Measurements from ENCODE around the gene ANXA9.
A peak's percentile ranks its signal among the peaks of the same experiment; 100 is the strongest.

Gene ANXA9, protein sequence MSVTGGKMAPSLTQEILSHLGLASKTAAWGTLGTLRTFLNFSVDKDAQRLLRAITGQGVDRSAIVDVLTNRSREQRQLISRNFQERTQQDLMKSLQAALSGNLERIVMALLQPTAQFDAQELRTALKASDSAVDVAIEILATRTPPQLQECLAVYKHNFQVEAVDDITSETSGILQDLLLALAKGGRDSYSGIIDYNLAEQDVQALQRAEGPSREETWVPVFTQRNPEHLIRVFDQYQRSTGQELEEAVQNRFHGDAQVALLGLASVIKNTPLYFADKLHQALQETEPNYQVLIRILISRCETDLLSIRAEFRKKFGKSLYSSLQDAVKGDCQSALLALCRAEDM

DNA sequence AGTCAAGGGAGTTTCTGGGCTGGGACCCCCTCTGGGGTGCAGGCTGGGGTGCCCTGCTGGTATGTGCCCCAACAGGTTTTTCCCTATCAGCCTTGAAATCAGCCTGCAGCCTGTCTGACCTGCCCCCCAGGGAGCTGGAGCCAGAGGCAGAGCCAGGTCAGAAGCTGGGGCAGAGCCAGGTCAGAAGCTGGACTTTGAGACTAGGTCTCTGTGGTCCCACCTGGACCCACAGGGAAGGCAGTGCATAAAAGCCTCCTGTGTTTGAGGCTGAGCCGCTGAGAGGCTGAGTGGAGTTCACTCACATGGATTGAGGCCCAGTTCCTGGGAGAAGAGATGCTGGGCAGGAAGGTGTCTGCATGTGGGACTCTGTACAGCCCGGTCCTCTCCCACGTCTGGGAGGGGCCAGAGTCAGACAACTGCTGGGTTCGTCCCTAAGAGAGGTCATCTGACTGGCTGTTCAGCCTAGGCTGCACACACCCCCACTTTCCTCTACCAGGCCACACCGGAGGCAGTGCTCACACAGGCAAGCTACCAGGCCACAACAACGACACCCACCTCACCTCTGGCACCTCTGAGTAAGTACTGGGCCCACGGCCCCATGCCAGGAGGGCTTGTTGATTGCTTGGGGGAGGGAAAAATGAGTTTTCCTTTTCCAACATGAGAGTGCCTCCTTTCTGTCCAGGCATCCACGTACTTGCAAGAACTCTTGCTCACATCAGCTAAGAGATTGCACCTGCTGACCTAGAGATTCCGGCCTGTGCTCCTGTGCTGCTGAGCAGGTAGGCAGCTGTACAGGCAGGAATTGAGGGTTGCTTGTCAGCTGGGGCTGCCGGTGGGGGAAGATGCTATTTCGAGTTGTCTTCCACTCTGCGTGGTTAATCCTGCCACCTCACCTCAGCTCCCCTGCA, at the start of gene ANXA9:
TSS of gene ANXA9 (plus strand) at position 488 of the 908 bp plus-strand sequence. CDS start 814 bp downstream, outside the sequence.
- peak; percentile 96 for TF ChIP-seq TEAD4 (IDR thresholded peaks at IDR 0.05)
- no peak for TF ChIP-seq RAD21 (IDR thresholded peaks at IDR 0.05; ENCODE audit: low read depth)
- TF ChIP-seq, protein P1, sequence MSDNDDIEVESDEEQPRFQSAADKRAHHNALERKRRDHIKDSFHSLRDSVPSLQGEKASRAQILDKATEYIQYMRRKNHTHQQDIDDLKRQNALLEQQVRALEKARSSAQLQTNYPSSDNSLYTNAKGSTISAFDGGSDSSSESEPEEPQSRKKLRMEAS (IDR thresholded peaks at IDR 0.05): peak; percentile 42; the same call in 1 of the 2 replicates
- TF ChIP-seq FOXM1 (IDR thresholded peaks at IDR 0.05; ENCODE audit: borderline replicate concordance, low read depth): no peak
- 0 out of 2 replicates have a peak, but pooled peaks have one; percentile 12 for TF ChIP-seq CEBPB (IDR thresholded peaks at IDR 0.05)
- TF ChIP-seq EP300 (IDR thresholded peaks at IDR 0.05; ENCODE audit: borderline replicate concordance): peak; percentile 86
- no peak; the same call in 1 of the 2 replicates for TF ChIP-seq EGR1 (IDR thresholded peaks at IDR 0.05)
- peak; percentile 92 for TF ChIP-seq ZBTB7A (IDR thresholded peaks at IDR 0.05; ENCODE audit: low read depth)
- TF ChIP-seq YY1 (IDR thresholded peaks at IDR 0.05; ENCODE audit: low read depth): no peak
- TF ChIP-seq, protein P2, sequence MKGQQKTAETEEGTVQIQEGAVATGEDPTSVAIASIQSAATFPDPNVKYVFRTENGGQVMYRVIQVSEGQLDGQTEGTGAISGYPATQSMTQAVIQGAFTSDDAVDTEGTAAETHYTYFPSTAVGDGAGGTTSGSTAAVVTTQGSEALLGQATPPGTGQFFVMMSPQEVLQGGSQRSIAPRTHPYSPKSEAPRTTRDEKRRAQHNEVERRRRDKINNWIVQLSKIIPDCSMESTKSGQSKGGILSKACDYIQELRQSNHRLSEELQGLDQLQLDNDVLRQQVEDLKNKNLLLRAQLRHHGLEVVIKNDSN (IDR thresholded peaks at IDR 0.05): peak; percentile 61
- TF ChIP-seq, protein P3, sequence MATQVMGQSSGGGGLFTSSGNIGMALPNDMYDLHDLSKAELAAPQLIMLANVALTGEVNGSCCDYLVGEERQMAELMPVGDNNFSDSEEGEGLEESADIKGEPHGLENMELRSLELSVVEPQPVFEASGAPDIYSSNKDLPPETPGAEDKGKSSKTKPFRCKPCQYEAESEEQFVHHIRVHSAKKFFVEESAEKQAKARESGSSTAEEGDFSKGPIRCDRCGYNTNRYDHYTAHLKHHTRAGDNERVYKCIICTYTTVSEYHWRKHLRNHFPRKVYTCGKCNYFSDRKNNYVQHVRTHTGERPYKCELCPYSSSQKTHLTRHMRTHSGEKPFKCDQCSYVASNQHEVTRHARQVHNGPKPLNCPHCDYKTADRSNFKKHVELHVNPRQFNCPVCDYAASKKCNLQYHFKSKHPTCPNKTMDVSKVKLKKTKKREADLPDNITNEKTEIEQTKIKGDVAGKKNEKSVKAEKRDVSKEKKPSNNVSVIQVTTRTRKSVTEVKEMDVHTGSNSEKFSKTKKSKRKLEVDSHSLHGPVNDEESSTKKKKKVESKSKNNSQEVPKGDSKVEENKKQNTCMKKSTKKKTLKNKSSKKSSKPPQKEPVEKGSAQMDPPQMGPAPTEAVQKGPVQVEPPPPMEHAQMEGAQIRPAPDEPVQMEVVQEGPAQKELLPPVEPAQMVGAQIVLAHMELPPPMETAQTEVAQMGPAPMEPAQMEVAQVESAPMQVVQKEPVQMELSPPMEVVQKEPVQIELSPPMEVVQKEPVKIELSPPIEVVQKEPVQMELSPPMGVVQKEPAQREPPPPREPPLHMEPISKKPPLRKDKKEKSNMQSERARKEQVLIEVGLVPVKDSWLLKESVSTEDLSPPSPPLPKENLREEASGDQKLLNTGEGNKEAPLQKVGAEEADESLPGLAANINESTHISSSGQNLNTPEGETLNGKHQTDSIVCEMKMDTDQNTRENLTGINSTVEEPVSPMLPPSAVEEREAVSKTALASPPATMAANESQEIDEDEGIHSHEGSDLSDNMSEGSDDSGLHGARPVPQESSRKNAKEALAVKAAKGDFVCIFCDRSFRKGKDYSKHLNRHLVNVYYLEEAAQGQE (IDR thresholded peaks at IDR 0.05; ENCODE audit: low read depth): no peak
- no peak for TF ChIP-seq TAF1 (IDR thresholded peaks at IDR 0.05; ENCODE audit: low read depth)
- TF ChIP-seq TCF12 (IDR thresholded peaks at IDR 0.05; ENCODE audit: low read depth): peak; percentile 89
- TF ChIP-seq NFIC (IDR thresholded peaks at IDR 0.05): peak; percentile 86
- no peak for TF ChIP-seq CREB1 (IDR thresholded peaks at IDR 0.05; ENCODE audit: low read depth)

DNA sequence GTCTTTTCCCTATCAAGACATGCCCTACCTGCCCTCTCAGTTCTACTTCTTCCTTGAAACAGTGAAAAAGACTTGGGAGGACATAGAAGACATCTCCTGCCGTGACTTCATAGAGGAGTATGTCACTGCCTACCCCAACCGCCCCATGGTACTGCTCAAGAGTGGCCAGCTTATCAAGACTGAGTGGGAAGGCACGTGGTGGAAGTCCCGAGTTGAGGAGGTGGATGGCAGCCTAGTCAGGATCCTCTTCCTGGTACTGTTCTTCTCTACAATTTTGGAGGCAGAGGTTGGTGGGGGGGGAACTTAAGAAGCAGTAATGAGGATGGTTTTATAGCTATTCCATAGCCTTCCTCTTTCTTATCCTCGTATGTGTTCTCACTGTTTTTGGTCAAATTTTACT, 37.2 kb upstream of the ANXA9 start:
- TF ChIP-seq, protein P1 (IDR thresholded peaks at IDR 0.05): no peak
- TF ChIP-seq ZBTB7A (IDR thresholded peaks at IDR 0.05; ENCODE audit: low read depth) (no peak), TCF12 (IDR thresholded peaks at IDR 0.05; ENCODE audit: low read depth) (no peak), EGR1 (IDR thresholded peaks at IDR 0.05) (no peak), CEBPB (IDR thresholded peaks at IDR 0.05) (no peak), YY1 (IDR thresholded peaks at IDR 0.05; ENCODE audit: low read depth) (no peak), RAD21 (IDR thresholded peaks at IDR 0.05; ENCODE audit: low read depth) (no peak), NFIC (IDR thresholded peaks at IDR 0.05) (no peak), TAF1 (IDR thresholded peaks at IDR 0.05; ENCODE audit: low read depth) (no peak), FOXM1 (IDR thresholded peaks at IDR 0.05; ENCODE audit: borderline replicate concordance, low read depth) (no peak), TEAD4 (IDR thresholded peaks at IDR 0.05) (no peak), CREB1 (IDR thresholded peaks at IDR 0.05; ENCODE audit: low read depth) (no peak), EP300 (IDR thresholded peaks at IDR 0.05; ENCODE audit: borderline replicate concordance) (no peak)
- TF ChIP-seq, protein P3 (IDR thresholded peaks at IDR 0.05; ENCODE audit: low read depth): no peak
- TF ChIP-seq, protein P2 (IDR thresholded peaks at IDR 0.05): no peak

DNA sequence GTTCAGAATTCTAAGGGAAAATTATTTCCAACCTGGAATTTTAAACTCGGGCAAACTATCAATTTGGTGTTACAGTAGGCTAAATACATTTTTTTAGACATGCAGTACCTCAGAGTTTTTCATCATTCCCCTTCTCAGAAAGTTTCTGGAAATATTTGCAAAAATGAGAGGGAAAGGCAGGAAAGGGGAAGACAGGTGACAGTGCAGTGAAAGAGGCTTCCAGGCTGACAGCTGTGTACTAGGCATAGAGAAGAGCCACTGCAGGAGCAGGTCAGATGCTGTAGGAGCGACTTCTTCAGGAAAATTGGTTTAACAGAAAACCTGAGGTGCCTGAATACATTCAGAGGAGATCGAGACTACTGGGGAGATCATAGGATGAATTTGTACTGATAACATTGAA, 27.4 kb upstream of the ANXA9 start:
- TF ChIP-seq TCF12 (IDR thresholded peaks at IDR 0.05; ENCODE audit: low read depth) (no peak), EP300 (IDR thresholded peaks at IDR 0.05; ENCODE audit: borderline replicate concordance) (no peak), NFIC (IDR thresholded peaks at IDR 0.05) (no peak), YY1 (IDR thresholded peaks at IDR 0.05; ENCODE audit: low read depth) (no peak), TAF1 (IDR thresholded peaks at IDR 0.05; ENCODE audit: low read depth) (no peak), EGR1 (IDR thresholded peaks at IDR 0.05) (no peak)
- TF ChIP-seq, protein P1 (IDR thresholded peaks at IDR 0.05): no peak

DNA sequence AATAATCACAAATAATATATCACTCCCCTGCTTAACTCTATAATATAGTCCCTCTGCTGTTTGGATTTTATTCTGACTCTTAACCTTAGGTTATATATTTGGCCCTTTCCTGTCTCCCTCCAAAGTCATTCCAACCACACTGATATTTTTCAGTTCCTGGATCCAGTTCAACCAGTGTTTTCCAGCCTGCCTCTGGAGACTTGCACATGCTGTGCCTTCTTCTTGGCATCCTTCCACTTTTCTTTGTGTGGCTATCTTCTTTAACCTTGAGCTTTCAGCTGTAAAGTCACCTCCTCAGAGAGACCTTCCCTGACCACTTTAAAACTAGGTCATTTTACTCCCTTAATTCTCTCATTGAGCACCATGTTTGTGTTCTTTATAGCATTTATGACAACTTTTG, 26.8 kb upstream of the ANXA9 start:
- TF ChIP-seq, protein P2 (IDR thresholded peaks at IDR 0.05): no peak
- TF ChIP-seq NFIC (IDR thresholded peaks at IDR 0.05) (peak; percentile 40), FOXM1 (IDR thresholded peaks at IDR 0.05; ENCODE audit: borderline replicate concordance, low read depth) (no peak)
